Prostate gland (tissue), 2 donors: ENCODE measurements around the gene CDKN2AIP.

Experiments
- CTCF ChIP-seq, 4 experiments: fragments of 200-600 bp in 2 of 4; fragments of 450-650 bp in 2 of 4; sonication (generic) in 2 of 4; IDR thresholded peaks; 1 replicate in 3 of 4; 2 replicates in 1 of 4; pipeline ENCODE4 v1.5.1; 2016 to 2019; ENCODE audit warnings: antibody characterized with exemption in 4 of 4, mild to moderate bottlenecking in 2 of 4, moderate library complexity in 2 of 4
- POLR2A ChIP-seq: fragments of 450-650 bp; IDR thresholded peaks from one replicate; pipeline ENCODE4 v1.6.1; 2016; ENCODE audit warnings: antibody characterized with exemption, mild to moderate bottlenecking

GRCh38 chr4:183469936-183470335 is 25.5 kb downstream of the CDKN2AIP start:
- no peak for TF ChIP-seq POLR2A
- no peak for TF ChIP-seq CTCF (IDR thresholded peaks at IDR 0.05)
